HCT116 (cell line): Measurements from ENCODE around the gene WDPCP. TPM values are rescaled to one million over a fixed set of nuclear protein-coding genes. Genes with fewer than 3 reads are reported as not detected.

Source experiments
- ATAC-seq: fragments of 200-7000 bp; cut with Tn5 transposase; 2 replicates; pipeline ENCODE4 v1.9.1; 2020; ENCODE audit warnings: mild to moderate bottlenecking, moderate library complexity
- BruUV-seq: library from RNA; stranded (reverse); fragments of 400-500 nt; replicated peaks from 2 replicates; lab custom pipeline; 2021; lab: Mats Ljungman, UMichigan
- CTCF ChIA-PET: fragments of 300-600 bp; sonication (Branson Sonifier 250); formaldehyde crosslinking; loops from one replicate; lab custom pipeline; 2021; ENCODE audit warnings: antibody characterized with exemption; lab: Charles Lee
- POLR2A ChIA-PET: fragments of 300-600, 350-600 bp; sonication (Branson Sonifier 250); formaldehyde crosslinking; loops from one replicate; lab custom pipeline; 2021; ENCODE audit warnings: antibody characterized with exemption; lab: Charles Lee
- RAD21 ChIA-PET, 2 experiments: fragments of 300-600 bp; sonication (Branson Sonifier 250); formaldehyde crosslinking; loops; one replicate each; lab custom pipeline; 2023; ENCODE audit warnings: low total read pairs in 2 of 2; ENCODE audit not compliant: uncharacterized antibody in 2 of 2, unreplicated experiment in 2 of 2, low non-redundant PET in 1 of 2; lab: Charles Lee
- DNase-seq: peaks from one replicate; pipeline ENCODE4 v3.0.0-alpha.2; 2010; ENCODE audit warnings: low read depth, low spot score
- H2AFZ ChIP-seq: fragments of 200-600 bp; shearing (Covaris generic), sonication (generic); 2 replicates; pipeline ENCODE4 v1.6.1; 2017; ENCODE audit warnings: low read depth, mixed run types, mixed read lengths, antibody characterized with exemption, low read length; ENCODE audit not compliant: poor library complexity, severe bottlenecking
- H3K27ac ChIP-seq: 2 replicates; pipeline ENCODE4 v1.5.1; 2012; ENCODE audit warnings: low read depth, low read length
- H3K27me3 ChIP-seq: fragments of 200-600 bp; sonication (generic); 2 replicates; pipeline ENCODE4 v1.6.1; 2016; ENCODE audit warnings: mixed run types, low read length, mixed read lengths; ENCODE audit not compliant: insufficient read depth
- H3K36me3 ChIP-seq, 2 experiments: fragments of 200-500 bp in 1 of 2; fragments of 200-600 bp in 1 of 2; sonication (Bioruptor generic) in 1 of 2; sonication (generic) in 1 of 2; 2 replicates each; pipeline versions ENCODE4 v1.5.1 to v1.6.1; 2014 to 2016; ENCODE audit warnings: low read length in 2 of 2, inconsistent platforms in 1 of 2, mixed read lengths in 1 of 2, mixed run types in 1 of 2; ENCODE audit not compliant: insufficient read depth in 2 of 2, control insufficient read depth in 1 of 2
- H3K4me1 ChIP-seq, 2 experiments: fragments of 200-600 bp in 1 of 2; sonication (generic) in 1 of 2; 2 replicates each; pipeline versions ENCODE4 v1.5.1 to v1.6.1; 2012 to 2017; ENCODE audit warnings: low read length in 2 of 2, inconsistent platforms in 1 of 2, mild to moderate bottlenecking in 1 of 2, mixed read lengths in 1 of 2, mixed run types in 1 of 2, moderate library complexity in 1 of 2; ENCODE audit not compliant: insufficient read depth in 2 of 2, control insufficient read depth in 1 of 2
- H3K4me2 ChIP-seq: fragments of 200-600 bp; sonication (generic); 2 replicates; pipeline ENCODE4 v1.6.1; 2017; ENCODE audit warnings: mixed run types, low read length, mixed read lengths
- H3K4me3 ChIP-seq, 2 experiments: fragments of 200-600 bp in 1 of 2; sonication (generic) in 1 of 2; replicated peaks in 1 of 2; 2 replicates each; pipeline ENCODE4 v1.5.1; 2011 to 2016; ENCODE audit warnings: low read length in 2 of 2, control low read depth in 1 of 2, low read depth in 1 of 2, mild to moderate bottlenecking in 1 of 2, mixed read lengths in 1 of 2, mixed run types in 1 of 2
- H3K79me2 ChIP-seq: fragments of 200-600 bp; sonication (generic); 2 replicates; pipeline ENCODE4 v1.6.1; 2017; ENCODE audit warnings: mild to moderate bottlenecking, mixed run types, low read length, moderate library complexity, mixed read lengths; ENCODE audit not compliant: insufficient read depth
- H3K9ac ChIP-seq: fragments of 200-600 bp; sonication (generic); 2 replicates; pipeline ENCODE4 v1.6.1; 2016; ENCODE audit warnings: low read length, mixed read lengths
- H3K9me2 ChIP-seq: fragments of 200-600 bp; sonication (generic), shearing (Covaris generic); 2 replicates; pipeline ENCODE4 v1.6.1; 2017; ENCODE audit warnings: mixed run types, mild to moderate bottlenecking, moderate library complexity; ENCODE audit not compliant: insufficient read depth
- H3K9me3 ChIP-seq, 2 experiments: fragments of 200-500 bp in 1 of 2; fragments of 200-600 bp in 1 of 2; sonication (Bioruptor generic) in 1 of 2; sonication (generic) in 1 of 2; 2 replicates each; pipeline ENCODE4 v1.6.1; 2014 to 2017; ENCODE audit warnings: low read length in 2 of 2, mixed read lengths in 2 of 2, inconsistent platforms in 1 of 2, low read depth in 1 of 2, mild to moderate bottlenecking in 1 of 2, mixed run types in 1 of 2, moderate library complexity in 1 of 2; ENCODE audit not compliant: control insufficient read depth in 1 of 2, insufficient read depth in 1 of 2
- H4K20me1 ChIP-seq: fragments of 200-600 bp; sonication (generic), shearing (Covaris generic); 2 replicates; pipeline ENCODE4 v1.6.1; 2017; ENCODE audit warnings: mixed run types, mild to moderate bottlenecking, moderate library complexity; ENCODE audit not compliant: insufficient read depth
- CEBPB ChIP-seq: IDR thresholded peaks from 2 replicates; pipeline ENCODE4 v1.6.1; 2012; ENCODE audit warnings: low read depth
- EGR1 ChIP-seq: IDR thresholded peaks from 2 replicates; pipeline ENCODE4 v1.6.1; 2012; ENCODE audit warnings: low read depth
- ELF1 ChIP-seq: IDR thresholded peaks from 2 replicates; pipeline ENCODE4 v1.6.1; 2012; ENCODE audit warnings: low read depth, borderline replicate concordance
- EZH2 ChIP-seq: fragments of 200-600 bp; sonication (generic); IDR thresholded peaks from 2 replicates; pipeline ENCODE4 v1.6.1; 2017; ENCODE audit warnings: antibody characterized with exemption, mixed run types
- EZH2phosphoT487 ChIP-seq: fragments of 200-600 bp; IDR thresholded peaks from 2 replicates; pipeline ENCODE4 v1.6.1; 2018; ENCODE audit warnings: antibody characterized with exemption, borderline replicate concordance
- FOSL1 ChIP-seq: IDR thresholded peaks from 2 replicates; pipeline ENCODE4 v1.6.1; 2012; ENCODE audit warnings: low read depth
- JUND ChIP-seq: IDR thresholded peaks from 2 replicates; pipeline ENCODE4 v1.6.1; 2012
- MAX ChIP-seq: IDR thresholded peaks from 2 replicates; pipeline ENCODE4 v1.6.1; 2012
- POLR2A ChIP-seq: IDR thresholded peaks from 2 replicates; pipeline ENCODE4 v1.7.0; 2011; ENCODE audit warnings: borderline replicate concordance; ENCODE audit not compliant: insufficient read depth, insufficient read length; ENCODE audit errors: extremely low read depth
- POLR2AphosphoS5 ChIP-seq: IDR thresholded peaks from 2 replicates; pipeline ENCODE4 v1.6.1; 2011; ENCODE audit warnings: mild to moderate bottlenecking, low read depth, low read length, moderate library complexity
- RAD21 ChIP-seq: IDR thresholded peaks from 2 replicates; pipeline ENCODE4 v1.6.1; 2012; ENCODE audit warnings: low read depth, mild to moderate bottlenecking
- SIN3A ChIP-seq: IDR thresholded peaks from 2 replicates; pipeline ENCODE4 v1.6.1; 2012; ENCODE audit warnings: low read depth
- SP1 ChIP-seq: IDR thresholded peaks from 2 replicates; pipeline ENCODE4 v1.6.1; 2012; ENCODE audit warnings: low read depth
- SRF ChIP-seq: IDR thresholded peaks from 2 replicates; pipeline ENCODE4 v1.6.1; 2012; ENCODE audit warnings: low read depth
- YY1 ChIP-seq: IDR thresholded peaks from 2 replicates; pipeline ENCODE4 v1.6.1; 2011; ENCODE audit warnings: low read length, low read depth, moderate library complexity, mild to moderate bottlenecking; ENCODE audit not compliant: insufficient replicate concordance; ENCODE audit errors: extremely low read depth
- ZFX ChIP-seq: fragments of 450-650 bp; IDR thresholded peaks from 2 replicates; pipeline ENCODE4 v1.6.1; 2017
- ZNF274 ChIP-seq: fragments of 200-500 bp; sonication (Bioruptor generic); IDR thresholded peaks from 2 replicates; pipeline ENCODE4 v1.6.1; 2014; ENCODE audit warnings: mild to moderate bottlenecking, low read depth, low read length, inconsistent platforms
- intact Hi-C: fragments of 100-400 bp; cut with micrococcal nuclease; formaldehyde crosslinking; loops from 2 replicates; pipeline ENCODE4 v1.10.0; 2022
- total RNA-seq: library from RNA; stranded (reverse); gene quantifications from one replicate; pipeline ENCODE4 v1.2.1, GENCODE V29; 2021; ENCODE audit not compliant: unreplicated experiment
- TF ChIP-seq, protein P1 (sequence below), 3 experiments: fragments of 200-600 bp in 1 of 3; sonication (generic) in 1 of 3; IDR thresholded peaks in 2 of 3; conservative IDR thresholded peaks in 1 of 3; 2 replicates each; pipeline ENCODE4 v1.5.1; 2012 to 2017; ENCODE audit warnings: low read depth in 2 of 3, low read length in 2 of 3, antibody characterized with exemption in 1 of 3, borderline replicate concordance in 1 of 3, control low read depth in 1 of 3, mild to moderate bottlenecking in 1 of 3, mixed read lengths in 1 of 3, mixed run types in 1 of 3, moderate library complexity in 1 of 3; ENCODE audit not compliant: insufficient read depth in 1 of 3
- TF ChIP-seq, protein P2 (sequence below): IDR thresholded peaks from 2 replicates; pipeline ENCODE4 v1.6.1; 2012

WDPCP gene
- total RNA-seq, 1 experiment from 2014 or later, result 4.1 TPM

- intact Hi-C loops, result no loop called here
- Histone ChIP-seq H3K27ac (no peak overlapping the region), H2AFZ (no peak overlapping the region), H3K4me2 (no peak overlapping the region), H3K9ac (no peak overlapping the region), H4K20me1 (no peaks in the 10 kb centered on the region), H3K27me3 (no peaks in the 10 kb centered on the region), H3K4me3 (no peak overlapping the region), H3K9me2 (no peaks in the 10 kb centered on the region), H3K4me1 (peaks cover 19 to 31% of the 10 kb centered on the region in 2 experiments), H3K9me3 (no peaks in the 10 kb centered on the region), H3K36me3 (no peaks in the 10 kb centered on the region), H3K79me2 (no peaks in the 10 kb centered on the region)
- RAD21 ChIA-PET, result no interaction called here
- TF ChIP-seq EGR1 (no peak), RAD21 (no peak)
- DNase-seq (no peak), ATAC-seq (no peak)
- CTCF ChIA-PET, result no interaction called here
- POLR2A ChIA-PET, result no interaction called here
- BruUV-seq, result no TSS peak
Measured at GRCh38 chr2:63613391-63613901, 25.2 kb upstream of the WDPCP start.

DNA sequence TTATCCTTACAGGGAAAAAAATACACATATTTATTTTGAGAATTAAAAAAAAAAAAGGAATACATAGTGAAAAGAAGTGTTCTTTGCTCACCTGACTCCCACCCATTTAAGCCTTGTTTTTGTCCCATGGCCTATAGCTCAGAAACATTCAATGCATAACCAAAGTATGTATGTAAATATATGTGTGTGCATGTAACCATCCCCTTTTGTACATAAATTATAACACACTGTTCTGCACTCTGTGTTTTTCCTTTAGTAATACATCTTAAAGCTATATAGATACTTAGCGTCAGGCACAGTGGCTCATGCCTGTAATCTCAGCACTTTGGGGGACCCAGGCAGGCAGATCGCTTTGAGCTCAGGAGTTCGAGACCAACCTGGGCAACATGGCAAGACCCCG lies 22.2 kb upstream of the WDPCP start:
- Histone ChIP-seq H3K9me2 (no peaks in the 10 kb centered on the region), H3K36me3 (peaks cover 13 to 16% of the 10 kb centered on the region in 2 experiments), H3K27ac (no peak overlapping the region), H3K4me1 (peaks cover 18 to 23% of the 10 kb centered on the region in 2 experiments), H3K9me3 (no peaks in the 10 kb centered on the region), H3K9ac (no peak overlapping the region), H3K4me2 (no peak overlapping the region), H3K4me3 (no peak overlapping the region), H3K79me2 (no peaks in the 10 kb centered on the region), H4K20me1 (no peaks in the 10 kb centered on the region), H3K27me3 (no peaks in the 10 kb centered on the region), H2AFZ (no peak overlapping the region)
- ChIA-PET RAD21 (no interaction called here), CTCF (no interaction called here), POLR2A (no interaction called here)
- BruUV-seq, result no TSS peak
- no peak for DNase-seq
- intact Hi-C loops, result no loop called here
- no peak for ATAC-seq
- TF ChIP-seq ELF1 (no peak), CEBPB (no peak), SP1 (no peak), ZFX (no peak), YY1 (no peak), POLR2A (no peak), SRF (no peak), MAX (no peak), ZNF274 (no peak), EZH2phosphoT487 (no peak), FOSL1 (no peak), JUND (no peak), EZH2 (no peak), POLR2AphosphoS5 (no peak), EGR1 (no peak), SIN3A (no peak)
- TF ChIP-seq, protein P1, sequence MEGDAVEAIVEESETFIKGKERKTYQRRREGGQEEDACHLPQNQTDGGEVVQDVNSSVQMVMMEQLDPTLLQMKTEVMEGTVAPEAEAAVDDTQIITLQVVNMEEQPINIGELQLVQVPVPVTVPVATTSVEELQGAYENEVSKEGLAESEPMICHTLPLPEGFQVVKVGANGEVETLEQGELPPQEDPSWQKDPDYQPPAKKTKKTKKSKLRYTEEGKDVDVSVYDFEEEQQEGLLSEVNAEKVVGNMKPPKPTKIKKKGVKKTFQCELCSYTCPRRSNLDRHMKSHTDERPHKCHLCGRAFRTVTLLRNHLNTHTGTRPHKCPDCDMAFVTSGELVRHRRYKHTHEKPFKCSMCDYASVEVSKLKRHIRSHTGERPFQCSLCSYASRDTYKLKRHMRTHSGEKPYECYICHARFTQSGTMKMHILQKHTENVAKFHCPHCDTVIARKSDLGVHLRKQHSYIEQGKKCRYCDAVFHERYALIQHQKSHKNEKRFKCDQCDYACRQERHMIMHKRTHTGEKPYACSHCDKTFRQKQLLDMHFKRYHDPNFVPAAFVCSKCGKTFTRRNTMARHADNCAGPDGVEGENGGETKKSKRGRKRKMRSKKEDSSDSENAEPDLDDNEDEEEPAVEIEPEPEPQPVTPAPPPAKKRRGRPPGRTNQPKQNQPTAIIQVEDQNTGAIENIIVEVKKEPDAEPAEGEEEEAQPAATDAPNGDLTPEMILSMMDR (IDR thresholded peaks at IDR 0.05 in 2 of 3, conservative IDR thresholded peaks at IDR 0.05 in 1 of 3; ENCODE audit: borderline replicate concordance in 1 of 3, insufficient read depth in 1 of 3, low read depth in 2 of 3, low read length in 2 of 3), result no peak
- TF ChIP-seq, protein P2, sequence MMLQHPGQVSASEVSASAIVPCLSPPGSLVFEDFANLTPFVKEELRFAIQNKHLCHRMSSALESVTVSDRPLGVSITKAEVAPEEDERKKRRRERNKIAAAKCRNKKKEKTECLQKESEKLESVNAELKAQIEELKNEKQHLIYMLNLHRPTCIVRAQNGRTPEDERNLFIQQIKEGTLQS, result no peak
